MM.1S (cell line): ENCODE data around the gene OR5T3.

Experiments used
- EZH2 ChIP-seq: fragments of 300-600 bp; sonication (generic); optimal IDR thresholded peaks from 2 replicates; pipeline ENCODE3; 2017; ENCODE audit warnings: low read depth, mild to moderate bottlenecking, antibody characterized with exemption, low read length, mixed read lengths
- EZH2phosphoT487 ChIP-seq: fragments of 300-600 bp; sonication (generic); IDR thresholded peaks from 2 replicates; pipeline ENCODE4 v1.6.1; 2018; ENCODE audit warnings: antibody characterized with exemption, low read length
- TF ChIP-seq, protein P1 (sequence below): fragments of 300-600 bp; sonication (generic); IDR thresholded peaks from 2 replicates; pipeline ENCODE4 v1.5.1; 2016; ENCODE audit warnings: antibody characterized with exemption, low read length, mixed read lengths

DNA sequence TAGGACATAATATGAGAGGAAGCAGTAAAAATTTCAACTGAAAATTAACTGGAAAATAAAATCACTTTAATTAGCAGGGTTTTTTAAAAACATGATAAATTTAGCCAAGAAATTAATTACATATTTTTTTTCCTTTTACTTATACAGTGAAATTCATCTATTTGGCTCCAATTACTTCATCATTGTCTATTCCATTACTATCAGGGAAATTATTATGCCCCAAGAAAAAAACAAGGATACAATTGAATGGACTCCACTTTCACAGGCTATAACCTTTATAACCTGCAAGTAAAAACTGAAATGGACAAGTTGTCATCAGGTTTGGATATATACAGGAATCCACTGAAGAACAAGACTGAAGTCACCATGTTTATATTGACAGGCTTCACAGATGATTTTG is at the start of gene OR5T3:
- no peak for TF ChIP-seq EZH2
- TF ChIP-seq, protein P1, sequence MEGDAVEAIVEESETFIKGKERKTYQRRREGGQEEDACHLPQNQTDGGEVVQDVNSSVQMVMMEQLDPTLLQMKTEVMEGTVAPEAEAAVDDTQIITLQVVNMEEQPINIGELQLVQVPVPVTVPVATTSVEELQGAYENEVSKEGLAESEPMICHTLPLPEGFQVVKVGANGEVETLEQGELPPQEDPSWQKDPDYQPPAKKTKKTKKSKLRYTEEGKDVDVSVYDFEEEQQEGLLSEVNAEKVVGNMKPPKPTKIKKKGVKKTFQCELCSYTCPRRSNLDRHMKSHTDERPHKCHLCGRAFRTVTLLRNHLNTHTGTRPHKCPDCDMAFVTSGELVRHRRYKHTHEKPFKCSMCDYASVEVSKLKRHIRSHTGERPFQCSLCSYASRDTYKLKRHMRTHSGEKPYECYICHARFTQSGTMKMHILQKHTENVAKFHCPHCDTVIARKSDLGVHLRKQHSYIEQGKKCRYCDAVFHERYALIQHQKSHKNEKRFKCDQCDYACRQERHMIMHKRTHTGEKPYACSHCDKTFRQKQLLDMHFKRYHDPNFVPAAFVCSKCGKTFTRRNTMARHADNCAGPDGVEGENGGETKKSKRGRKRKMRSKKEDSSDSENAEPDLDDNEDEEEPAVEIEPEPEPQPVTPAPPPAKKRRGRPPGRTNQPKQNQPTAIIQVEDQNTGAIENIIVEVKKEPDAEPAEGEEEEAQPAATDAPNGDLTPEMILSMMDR = no peak
- TF ChIP-seq EZH2phosphoT487 = no peak
